Superior temporal gyrus (tissue), 1 donor: Measurements from ENCODE around the gene NR2F6.
A peak's percentile ranks its signal among the peaks of the same experiment; 100 is the strongest.
"Not testable (repeated sequence)": the region's sequence is repeated elsewhere in the genome, so short reads cannot be mapped to it uniquely, and the experiment has no call there.

ENCODE experiments used
- DNase-seq: peaks from one replicate; pipeline ENCODE4 v3.0.0-alpha.2; 2016; ENCODE audit errors: extremely low spot score

The NR2F6 gene

DNA sequence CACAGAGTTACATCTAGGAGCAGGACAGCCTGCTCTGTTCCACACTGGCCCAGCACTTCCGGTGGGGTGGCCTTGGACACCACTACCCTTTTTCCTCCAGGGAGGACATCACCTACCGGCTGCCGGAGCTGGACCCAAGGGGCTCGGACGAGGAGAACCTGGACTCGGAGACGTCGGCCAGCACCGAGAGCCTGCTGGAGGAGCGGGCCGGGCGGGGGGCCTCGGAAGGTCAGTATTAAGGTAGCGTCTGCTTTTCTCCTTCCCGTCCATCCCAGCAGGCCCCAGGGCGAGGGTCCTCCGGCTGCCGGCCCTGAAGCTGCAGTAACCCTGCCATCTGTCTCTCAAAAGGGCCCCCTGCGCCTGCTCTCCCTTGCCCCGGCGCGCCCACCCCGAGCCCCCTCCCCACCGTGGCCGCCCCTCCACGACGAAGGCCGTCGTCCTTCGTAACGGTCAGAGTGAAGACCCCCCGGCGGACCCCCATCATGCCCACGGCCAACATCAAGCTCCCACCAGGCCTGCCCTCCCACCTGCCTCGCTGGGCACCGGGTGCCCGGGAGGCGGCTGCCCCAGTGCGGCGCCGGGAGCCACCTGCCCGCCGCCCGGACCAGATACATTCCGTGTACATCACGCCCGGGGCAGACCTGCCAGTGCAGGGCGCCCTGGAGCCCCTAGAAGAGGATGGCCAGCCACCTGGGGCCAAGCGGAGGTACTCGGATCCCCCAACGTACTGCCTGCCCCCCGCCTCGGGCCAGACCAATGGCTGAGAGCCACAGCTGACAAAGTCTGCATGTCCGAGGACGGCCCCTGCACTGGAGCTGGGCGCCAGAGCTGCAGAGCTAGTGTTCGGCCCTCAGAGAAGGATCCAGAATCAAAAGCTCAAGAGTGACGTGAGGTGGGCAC lies 33.9 kb downstream of the NR2F6 start:
- DNase-seq = no peak

DNA sequence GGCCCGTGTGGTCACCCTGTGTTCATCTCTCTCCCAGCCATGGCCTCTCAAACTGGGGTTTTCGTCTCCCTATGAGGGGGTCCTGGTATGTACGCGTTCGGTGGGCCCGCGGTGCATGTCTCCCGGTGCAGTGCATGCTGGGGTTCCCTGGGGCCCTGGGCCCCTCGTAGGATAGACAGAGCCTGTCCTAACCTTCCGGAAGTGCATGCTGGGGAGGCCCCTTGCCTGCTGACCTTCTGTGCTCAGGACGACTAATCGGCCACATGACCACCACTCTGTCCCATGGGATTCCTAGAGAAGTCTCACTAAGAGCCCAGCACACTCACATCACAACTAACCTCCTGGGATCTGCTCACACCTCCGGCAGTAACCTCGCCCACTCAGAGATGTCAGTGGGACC lies 35.4 kb downstream of the NR2F6 start:
- DNase-seq = no peak

DNA sequence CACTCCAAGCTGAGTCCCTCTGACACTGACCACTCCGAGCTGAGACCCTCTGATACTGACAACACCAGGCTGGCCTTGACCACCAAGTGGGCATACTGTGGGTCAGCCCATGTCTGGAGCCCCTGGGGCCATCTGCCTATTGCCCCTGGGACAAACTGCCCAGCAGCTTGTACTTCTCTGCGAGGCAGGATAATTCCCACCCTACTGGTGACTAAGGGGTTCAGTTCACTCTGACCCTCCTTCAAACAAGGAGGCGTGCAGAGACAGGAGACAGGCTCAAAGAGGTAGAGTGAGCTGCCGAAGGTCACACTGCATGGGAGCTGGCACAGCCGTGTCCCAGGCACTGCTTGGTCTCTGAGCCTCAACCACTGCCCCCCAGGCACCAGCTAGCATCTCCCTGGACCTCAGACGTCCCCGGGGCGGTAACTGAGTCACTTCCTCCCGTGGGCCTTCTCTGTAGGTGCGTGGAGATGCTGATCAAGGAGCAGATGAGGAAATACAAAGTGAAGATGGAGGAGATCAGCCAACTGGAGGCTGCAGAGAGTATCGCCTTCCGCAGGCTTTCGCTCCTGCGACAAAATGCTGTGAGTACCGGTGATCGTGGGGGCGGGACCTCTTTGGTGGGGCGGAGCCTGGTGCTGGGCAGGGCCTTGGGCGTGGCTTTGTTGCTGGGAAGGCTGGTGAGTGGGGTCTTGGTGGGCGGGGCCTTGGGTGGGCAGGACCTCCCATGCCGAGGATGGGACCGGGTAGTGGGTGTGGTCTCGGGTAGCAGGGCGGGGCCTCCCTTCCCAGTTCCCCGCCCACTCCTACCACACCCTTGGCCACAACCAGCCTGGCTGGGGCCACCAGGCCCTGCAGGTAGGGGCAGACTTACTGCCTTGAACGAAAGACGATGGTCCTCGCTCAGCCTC lies 36.3 kb downstream of the NR2F6 start:
- DNase-seq = no peak

GRCh38 chr19:17206736-17207581 lies 38.8 kb downstream of the NR2F6 start:
- DNase-seq = no peak

DNA sequence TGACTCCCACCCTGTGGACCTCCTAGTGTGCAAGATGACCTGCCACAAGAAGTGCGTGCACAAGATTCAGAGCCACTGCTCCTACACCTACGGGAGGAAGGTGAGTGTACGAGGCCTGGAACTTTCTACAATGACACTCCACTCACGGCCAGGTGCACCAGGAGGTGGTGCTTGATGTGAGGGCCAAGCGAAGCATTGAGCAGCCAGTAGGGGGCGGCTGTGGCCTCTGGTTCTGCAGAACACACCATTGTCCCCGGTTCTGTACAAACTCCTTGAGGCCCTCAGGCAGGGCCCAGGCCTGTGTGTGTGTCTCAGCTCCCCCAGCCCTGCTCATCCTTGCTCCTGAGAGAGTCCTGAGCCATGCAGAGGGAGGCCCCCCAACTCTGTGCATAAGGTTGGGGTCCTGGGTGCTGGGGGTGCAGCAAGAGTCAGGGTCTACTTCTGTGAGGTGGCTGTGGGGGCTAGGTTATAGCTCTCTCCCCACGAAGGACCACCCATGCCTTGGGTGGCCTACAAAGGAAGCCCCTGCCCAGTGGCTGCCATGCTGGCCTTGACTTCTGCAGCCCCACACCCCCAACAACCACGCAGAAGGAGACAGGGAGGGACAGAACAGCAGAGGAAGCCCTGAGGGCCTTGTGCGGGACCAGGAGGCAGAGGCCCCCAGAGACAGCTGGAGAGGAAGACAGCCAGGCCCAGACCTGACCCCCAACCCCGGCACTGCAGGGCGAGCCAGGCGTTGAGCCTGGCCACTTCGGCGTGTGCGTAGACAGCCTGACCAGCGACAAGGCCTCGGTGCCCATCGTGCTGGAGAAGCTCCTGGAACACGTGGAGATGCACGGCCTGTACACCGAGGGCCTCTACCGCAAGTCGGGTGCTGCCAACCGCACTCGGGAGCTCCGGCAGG lies 40.2 kb downstream of the NR2F6 start:
- peak; percentile 54 for DNase-seq

- no peak for DNase-seq
Measured at GRCh38 chr19:17202713-17203112, 43.0 kb downstream of the NR2F6 start.

DNA sequence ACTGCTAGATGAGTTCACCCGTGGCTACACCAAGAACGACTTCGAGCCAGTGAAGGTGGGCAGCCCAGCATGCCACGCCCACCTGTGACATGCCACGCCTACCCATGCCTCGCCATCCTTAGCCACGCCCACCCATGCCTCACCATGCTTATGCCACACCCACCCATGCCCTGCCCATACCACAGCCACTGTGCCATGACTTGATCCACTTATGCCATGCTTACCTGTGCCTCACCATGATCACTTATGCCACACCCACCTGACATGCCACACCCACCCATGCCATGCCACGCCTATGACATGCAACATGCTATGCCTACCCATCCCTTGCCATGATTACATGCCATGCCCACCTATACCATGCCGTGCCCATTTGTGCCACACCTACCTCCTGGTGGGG lies 43.5 kb downstream of the NR2F6 start:
- no peak for DNase-seq

DNA sequence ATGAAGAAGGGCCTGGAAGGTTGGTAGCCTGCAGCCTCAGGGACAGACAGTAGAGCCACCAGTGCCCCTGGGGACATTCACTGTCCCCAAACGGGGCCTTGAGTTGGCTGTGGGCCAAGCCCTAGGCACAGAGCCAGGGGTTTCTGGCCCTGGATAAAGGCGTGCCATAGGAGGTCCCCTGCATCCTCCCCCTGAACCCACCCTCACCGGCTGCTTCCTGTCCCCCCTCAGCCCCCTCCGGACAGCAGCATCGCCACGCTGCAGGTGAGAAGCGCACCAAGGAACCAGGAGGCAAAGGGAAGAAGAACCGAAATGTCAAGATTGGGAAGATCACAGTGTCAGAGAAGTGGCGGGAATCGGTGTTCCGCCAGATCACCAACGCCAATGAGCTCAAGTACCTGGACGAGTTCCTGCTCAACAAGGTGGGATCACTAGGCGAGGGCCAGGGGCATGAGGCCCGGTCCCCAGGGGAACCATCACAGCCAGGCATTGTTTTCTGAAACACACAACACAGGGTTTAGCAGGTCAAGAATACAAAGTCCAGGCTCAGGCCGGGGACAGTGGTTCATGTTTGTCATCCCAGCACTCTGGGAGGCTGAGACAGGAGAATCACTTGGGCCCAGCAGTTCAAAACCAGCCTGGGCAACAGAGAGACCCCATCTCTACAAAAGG lies 45.2 kb downstream of the NR2F6 start:
- DNase-seq = no peak

- no peak for DNase-seq
Measured at GRCh38 chr19:17197666-17198065, 48.1 kb downstream of the NR2F6 start.

DNA sequence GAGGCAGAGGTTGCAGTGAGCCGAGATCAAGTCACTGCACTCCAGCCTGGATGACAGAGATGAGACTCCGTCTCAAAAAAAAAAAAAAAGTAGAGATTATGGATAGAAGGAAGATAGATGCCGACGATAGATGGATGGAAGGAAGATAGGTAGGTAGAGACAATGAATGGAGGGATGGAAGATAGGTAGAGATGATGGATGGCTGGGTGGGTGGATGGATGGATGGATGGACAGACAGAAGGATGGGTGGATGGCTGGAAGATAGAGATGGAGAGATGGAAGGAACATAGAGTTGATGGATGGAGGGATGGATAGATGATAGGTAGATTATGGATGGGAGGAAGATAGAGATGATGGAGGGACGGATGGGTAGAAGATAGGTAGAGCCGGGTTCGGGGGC lies 49.1 kb downstream of the NR2F6 start:
- no peak for DNase-seq

- no peak for DNase-seq
Measured at GRCh38 chr19:17195106-17195505, 50.6 kb downstream of the NR2F6 start.

- no peak for DNase-seq
Measured at GRCh38 chr19:17194608-17195007, 51.1 kb downstream of the NR2F6 start.

- no peak for DNase-seq
Measured at GRCh38 chr19:17192751-17193150, 53.0 kb downstream of the NR2F6 start.

DNA sequence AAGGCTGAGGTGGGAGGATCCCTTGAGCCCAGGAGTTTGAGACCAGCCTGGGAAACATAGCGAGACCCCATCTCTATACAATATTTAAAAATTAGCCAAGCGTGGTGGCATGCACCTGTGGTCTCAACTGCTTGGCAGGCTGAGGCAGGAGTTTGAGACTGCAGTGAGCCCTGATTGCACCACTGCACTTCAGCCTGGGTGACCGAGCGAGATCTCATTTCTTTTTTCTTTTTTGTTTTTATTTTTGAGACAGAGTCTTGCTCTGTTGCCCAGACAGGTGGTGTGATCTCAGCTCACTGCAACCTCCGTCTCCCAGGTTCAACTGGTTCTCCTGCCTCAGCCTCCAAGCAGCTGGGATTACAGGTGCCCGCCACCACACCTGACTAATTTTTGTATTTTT lies 54.0 kb downstream of the NR2F6 start:
- not testable (repeated sequence) for DNase-seq

GRCh38 chr19:17185590-17185989 lies 60.1 kb downstream of the NR2F6 start:
- DNase-seq = no peak

DNA sequence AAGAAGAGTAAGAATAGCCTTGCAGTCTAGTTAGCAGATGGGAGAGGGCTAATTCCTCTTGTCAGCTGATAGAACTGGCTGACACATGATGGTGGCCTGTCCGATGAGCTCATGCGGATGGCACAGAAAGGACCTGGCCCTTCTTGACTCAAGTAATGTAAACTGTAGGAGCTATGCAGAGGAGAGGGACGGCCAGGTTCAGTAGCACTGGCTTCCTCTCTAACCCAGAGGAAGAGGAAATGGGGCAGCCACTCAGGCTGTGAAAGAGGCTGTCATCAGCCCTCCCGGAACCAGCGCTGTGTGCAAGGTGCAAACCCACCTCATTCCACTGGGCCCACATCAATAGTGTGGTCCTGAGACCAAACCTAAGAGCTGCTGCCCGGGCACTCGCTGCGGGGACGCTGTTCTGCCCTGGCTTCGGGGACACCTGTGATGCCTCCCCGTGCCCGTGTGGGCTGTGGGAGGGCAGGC lies 61.3 kb downstream of the NR2F6 start:
- DNase-seq = peak; percentile 4

DNA sequence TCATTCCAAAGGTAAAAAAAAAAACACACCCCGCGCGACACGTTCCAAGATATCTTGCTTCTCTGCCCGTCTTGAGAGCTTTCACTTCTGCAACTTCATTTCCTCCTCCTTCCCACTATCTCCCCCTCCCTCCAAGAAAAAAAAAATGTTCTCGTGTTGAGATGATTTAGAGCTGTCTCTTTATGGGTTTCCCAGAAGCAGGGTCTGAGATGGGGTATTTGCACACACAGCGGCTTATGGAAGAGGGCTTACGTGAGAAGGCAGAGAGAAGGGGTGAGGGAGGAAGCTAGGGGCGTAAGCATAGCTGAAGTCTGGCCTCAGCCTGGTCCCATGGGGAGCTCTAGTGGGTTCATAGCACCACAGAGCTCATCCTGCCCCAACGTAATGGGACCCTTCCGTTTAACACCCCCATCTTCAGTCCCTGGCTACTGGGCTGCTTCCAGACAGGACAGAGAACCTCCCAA lies 61.8 kb downstream of the NR2F6 start:
- DNase-seq = no peak

- no peak for DNase-seq
Measured at GRCh38 chr19:17183271-17183761, 62.4 kb downstream of the NR2F6 start.
